Prostate gland (tissue), 2 donors: ENCODE results near the gene P2RY6.

Experiments
- CTCF ChIP-seq, 4 experiments: fragments of 200-600 bp in 2 of 4; fragments of 450-650 bp in 2 of 4; sonication (generic) in 2 of 4; IDR thresholded peaks; 1 replicate in 3 of 4; 2 replicates in 1 of 4; pipeline ENCODE4 v1.5.1; 2016 to 2019; ENCODE audit warnings: antibody characterized with exemption in 4 of 4, mild to moderate bottlenecking in 2 of 4, moderate library complexity in 2 of 4
- POLR2A ChIP-seq: fragments of 450-650 bp; IDR thresholded peaks from one replicate; pipeline ENCODE4 v1.6.1; 2016; ENCODE audit warnings: antibody characterized with exemption, mild to moderate bottlenecking
- POLR2AphosphoS5 ChIP-seq: sonication (generic); formaldehyde crosslinking; IDR thresholded peaks from one replicate; pipeline ENCODE4 v1.6.1; 2017; ENCODE audit warnings: antibody characterized with exemption

GRCh38 chr11:73306069-73306841, 34.1 kb downstream of the P2RY6 start:
- no peak for TF ChIP-seq CTCF (IDR thresholded peaks at IDR 0.05)
- no peak for TF ChIP-seq POLR2AphosphoS5
- TF ChIP-seq POLR2A: no peak
